ENCODE results near the gene ACER3. TPM values are rescaled to one million over a fixed set of nuclear protein-coding genes. Genes with fewer than 3 reads are reported as not detected.

The ACER3 gene
- total and polyA plus RNA-seq, 2 experiments from 2014 or later, result 6.2 to 26.5 TPM

GRCh38 chr11:76946223-76946622, 85.5 kb downstream of the ACER3 start (continued):
- TF ChIP-seq, protein P1, sequence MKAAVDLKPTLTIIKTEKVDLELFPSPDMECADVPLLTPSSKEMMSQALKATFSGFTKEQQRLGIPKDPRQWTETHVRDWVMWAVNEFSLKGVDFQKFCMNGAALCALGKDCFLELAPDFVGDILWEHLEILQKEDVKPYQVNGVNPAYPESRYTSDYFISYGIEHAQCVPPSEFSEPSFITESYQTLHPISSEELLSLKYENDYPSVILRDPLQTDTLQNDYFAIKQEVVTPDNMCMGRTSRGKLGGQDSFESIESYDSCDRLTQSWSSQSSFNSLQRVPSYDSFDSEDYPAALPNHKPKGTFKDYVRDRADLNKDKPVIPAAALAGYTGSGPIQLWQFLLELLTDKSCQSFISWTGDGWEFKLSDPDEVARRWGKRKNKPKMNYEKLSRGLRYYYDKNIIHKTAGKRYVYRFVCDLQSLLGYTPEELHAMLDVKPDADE (IDR thresholded peaks at IDR 0.05), result no peak
- TF ChIP-seq EZH2 (IDR thresholded peaks at IDR 0.05; ENCODE audit: low read depth, unreplicated experiment) (no peak), POLR2AphosphoS5 (IDR thresholded peaks at IDR 0.05; ENCODE audit: low read depth) (no peak), ZNF114 (CRISPR knock-in tag; IDR thresholded peaks at IDR 0.05) (no peak)
- TF ChIP-seq, protein P2, sequence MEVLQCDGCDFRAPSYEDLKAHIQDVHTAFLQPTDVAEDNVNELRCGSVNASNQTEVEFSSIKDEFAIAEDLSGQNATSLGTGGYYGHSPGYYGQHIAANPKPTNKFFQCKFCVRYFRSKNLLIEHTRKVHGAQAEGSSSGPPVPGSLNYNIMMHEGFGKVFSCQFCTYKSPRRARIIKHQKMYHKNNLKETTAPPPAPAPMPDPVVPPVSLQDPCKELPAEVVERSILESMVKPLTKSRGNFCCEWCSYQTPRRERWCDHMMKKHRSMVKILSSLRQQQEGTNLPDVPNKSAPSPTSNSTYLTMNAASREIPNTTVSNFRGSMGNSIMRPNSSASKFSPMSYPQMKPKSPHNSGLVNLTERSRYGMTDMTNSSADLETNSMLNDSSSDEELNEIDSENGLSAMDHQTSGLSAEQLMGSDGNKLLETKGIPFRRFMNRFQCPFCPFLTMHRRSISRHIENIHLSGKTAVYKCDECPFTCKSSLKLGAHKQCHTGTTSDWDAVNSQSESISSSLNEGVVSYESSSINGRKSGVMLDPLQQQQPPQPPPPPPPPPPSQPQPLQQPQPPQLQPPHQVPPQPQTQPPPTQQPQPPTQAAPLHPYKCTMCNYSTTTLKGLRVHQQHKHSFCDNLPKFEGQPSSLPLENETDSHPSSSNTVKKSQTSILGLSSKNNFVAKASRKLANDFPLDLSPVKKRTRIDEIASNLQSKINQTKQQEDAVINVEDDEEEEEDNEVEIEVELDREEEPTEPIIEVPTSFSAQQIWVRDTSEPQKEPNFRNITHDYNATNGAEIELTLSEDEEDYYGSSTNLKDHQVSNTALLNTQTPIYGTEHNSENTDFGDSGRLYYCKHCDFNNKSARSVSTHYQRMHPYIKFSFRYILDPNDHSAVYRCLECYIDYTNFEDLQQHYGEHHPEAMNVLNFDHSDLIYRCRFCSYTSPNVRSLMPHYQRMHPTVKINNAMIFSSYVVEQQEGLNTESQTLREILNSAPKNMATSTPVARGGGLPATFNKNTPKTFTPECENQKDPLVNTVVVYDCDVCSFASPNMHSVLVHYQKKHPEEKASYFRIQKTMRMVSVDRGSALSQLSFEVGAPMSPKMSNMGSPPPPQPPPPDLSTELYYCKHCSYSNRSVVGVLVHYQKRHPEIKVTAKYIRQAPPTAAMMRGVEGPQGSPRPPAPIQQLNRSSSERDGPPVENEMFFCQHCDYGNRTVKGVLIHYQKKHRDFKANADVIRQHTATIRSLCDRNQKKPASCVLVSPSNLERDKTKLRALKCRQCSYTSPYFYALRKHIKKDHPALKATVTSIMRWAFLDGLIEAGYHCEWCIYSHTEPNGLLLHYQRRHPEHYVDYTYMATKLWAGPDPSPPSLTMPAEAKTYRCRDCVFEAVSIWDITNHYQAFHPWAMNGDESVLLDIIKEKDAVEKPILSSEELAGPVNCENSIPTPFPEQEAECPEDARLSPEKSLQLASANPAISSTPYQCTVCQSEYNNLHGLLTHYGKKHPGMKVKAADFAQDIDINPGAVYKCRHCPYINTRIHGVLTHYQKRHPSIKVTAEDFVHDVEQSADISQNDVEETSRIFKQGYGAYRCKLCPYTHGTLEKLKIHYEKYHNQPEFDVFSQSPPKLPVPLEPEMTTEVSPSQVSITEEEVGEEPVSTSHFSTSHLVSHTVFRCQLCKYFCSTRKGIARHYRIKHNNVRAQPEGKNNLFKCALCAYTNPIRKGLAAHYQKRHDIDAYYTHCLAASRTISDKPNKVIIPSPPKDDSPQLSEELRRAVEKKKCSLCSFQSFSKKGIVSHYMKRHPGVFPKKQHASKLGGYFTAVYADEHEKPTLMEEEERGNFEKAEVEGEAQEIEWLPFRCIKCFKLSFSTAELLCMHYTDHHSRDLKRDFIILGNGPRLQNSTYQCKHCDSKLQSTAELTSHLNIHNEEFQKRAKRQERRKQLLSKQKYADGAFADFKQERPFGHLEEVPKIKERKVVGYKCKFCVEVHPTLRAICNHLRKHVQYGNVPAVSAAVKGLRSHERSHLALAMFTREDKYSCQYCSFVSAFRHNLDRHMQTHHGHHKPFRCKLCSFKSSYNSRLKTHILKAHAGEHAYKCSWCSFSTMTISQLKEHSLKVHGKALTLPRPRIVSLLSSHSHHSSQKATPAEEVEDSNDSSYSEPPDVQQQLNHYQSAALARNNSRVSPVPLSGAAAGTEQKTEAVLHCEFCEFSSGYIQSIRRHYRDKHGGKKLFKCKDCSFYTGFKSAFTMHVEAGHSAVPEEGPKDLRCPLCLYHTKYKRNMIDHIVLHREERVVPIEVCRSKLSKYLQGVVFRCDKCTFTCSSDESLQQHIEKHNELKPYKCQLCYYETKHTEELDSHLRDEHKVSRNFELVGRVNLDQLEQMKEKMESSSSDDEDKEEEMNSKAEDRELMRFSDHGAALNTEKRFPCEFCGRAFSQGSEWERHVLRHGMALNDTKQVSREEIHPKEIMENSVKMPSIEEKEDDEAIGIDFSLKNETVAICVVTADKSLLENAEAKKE (CRISPR knock-in tag; IDR thresholded peaks at IDR 0.05), result no peak

DNA sequence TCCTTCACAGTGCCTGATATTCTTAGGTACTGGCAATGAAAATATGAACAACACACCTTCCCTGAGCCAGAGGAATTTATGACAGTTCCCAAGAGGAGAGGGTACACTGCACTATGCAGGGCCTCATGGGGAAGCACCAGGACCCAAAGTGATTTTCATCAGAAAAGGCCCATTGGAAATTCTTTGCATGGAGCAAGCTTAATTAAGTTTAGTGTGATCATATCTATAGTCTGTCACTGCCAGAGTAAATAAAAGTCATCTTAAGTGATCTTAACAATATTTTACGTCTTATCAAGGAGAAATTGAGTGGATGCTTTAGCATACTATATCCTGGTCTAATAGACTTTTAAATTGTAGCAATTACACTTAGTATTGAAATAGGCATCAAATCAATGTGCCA, 86.5 kb downstream of the ACER3 start:
- peaks cover 24% of the 10 kb centered on the region for H3K36me3 Mint-ChIP-seq (ENCODE audit: low read depth)
- H3K36me3 ChIP-seq (ENCODE audit: insufficient read depth), result peaks cover 5% of the 10 kb centered on the region; the same call in 1 of the 2 replicates
- no peak overlapping the region for H3K4me3 ChIP-seq
- peaks cover 18% of the 10 kb centered on the region for H3K9me3 Mint-ChIP-seq
- DNase-seq (ENCODE audit: low spot score), result no peak
- peaks cover 23% of the 10 kb centered on the region for H3K4me1 Mint-ChIP-seq
- peaks cover 24% of the 10 kb centered on the region for H3K79me2 ChIP-seq (replicated peaks; ENCODE audit: insufficient read depth)
- ATAC-seq, result no peak
- no peak overlapping the region for H3K4me3 Mint-ChIP-seq
- H4K20me1 ChIP-seq (replicated peaks; ENCODE audit: insufficient read depth), result no peaks in the 10 kb centered on the region
- peaks cover 15% of the 10 kb centered on the region for H3K4me1 ChIP-seq (ENCODE audit: insufficient read depth)
- no peak overlapping the region for H3K4me2 ChIP-seq
- H3K27ac Mint-ChIP-seq, result no peak overlapping the region
- peaks cover 2% of the 10 kb centered on the region for H3K27me3 Mint-ChIP-seq (ENCODE audit: insufficient read depth, low read depth, poor library complexity)
- H3K9me2 ChIP-seq (ENCODE audit: insufficient read depth), result no peaks in the 10 kb centered on the region
- no peaks in the 10 kb centered on the region for H3F3A ChIP-seq (replicated peaks; ENCODE audit: low read depth)
- no peak overlapping the region for H2AFZ ChIP-seq
- H3K27me3 ChIP-seq (ENCODE audit: insufficient read depth), result no peaks in the 10 kb centered on the region
- H3K27ac ChIP-seq (ENCODE audit: low read depth), result no peak overlapping the region
- no peak for TF ChIP-seq EZH2phosphoT487 (IDR thresholded peaks at IDR 0.05; ENCODE audit: unreplicated experiment)
- TF ChIP-seq ZNF331 (CRISPR knock-in tag; IDR thresholded peaks at IDR 0.05; ENCODE audit: low read depth), result no peak
- no peak for TF ChIP-seq POLR2AphosphoS5 (IDR thresholded peaks at IDR 0.05; ENCODE audit: low read depth)
- no peak for TF ChIP-seq JUNB (IDR thresholded peaks at IDR 0.05; ENCODE audit: unreplicated experiment)
- TF ChIP-seq NANOG (IDR thresholded peaks at IDR 0.05; ENCODE audit: borderline replicate concordance), result no peak
- no peak for TF ChIP-seq CREB1 (CRISPR knock-in tag; IDR thresholded peaks at IDR 0.05; ENCODE audit: low read depth)
- no peak for TF ChIP-seq ZNF114 (CRISPR knock-in tag; IDR thresholded peaks at IDR 0.05)
- TF ChIP-seq CTCF (conservative IDR thresholded peaks at IDR 0.05; ENCODE audit: low read depth in 2 of 2), result no peak
- TF ChIP-seq, protein P3, sequence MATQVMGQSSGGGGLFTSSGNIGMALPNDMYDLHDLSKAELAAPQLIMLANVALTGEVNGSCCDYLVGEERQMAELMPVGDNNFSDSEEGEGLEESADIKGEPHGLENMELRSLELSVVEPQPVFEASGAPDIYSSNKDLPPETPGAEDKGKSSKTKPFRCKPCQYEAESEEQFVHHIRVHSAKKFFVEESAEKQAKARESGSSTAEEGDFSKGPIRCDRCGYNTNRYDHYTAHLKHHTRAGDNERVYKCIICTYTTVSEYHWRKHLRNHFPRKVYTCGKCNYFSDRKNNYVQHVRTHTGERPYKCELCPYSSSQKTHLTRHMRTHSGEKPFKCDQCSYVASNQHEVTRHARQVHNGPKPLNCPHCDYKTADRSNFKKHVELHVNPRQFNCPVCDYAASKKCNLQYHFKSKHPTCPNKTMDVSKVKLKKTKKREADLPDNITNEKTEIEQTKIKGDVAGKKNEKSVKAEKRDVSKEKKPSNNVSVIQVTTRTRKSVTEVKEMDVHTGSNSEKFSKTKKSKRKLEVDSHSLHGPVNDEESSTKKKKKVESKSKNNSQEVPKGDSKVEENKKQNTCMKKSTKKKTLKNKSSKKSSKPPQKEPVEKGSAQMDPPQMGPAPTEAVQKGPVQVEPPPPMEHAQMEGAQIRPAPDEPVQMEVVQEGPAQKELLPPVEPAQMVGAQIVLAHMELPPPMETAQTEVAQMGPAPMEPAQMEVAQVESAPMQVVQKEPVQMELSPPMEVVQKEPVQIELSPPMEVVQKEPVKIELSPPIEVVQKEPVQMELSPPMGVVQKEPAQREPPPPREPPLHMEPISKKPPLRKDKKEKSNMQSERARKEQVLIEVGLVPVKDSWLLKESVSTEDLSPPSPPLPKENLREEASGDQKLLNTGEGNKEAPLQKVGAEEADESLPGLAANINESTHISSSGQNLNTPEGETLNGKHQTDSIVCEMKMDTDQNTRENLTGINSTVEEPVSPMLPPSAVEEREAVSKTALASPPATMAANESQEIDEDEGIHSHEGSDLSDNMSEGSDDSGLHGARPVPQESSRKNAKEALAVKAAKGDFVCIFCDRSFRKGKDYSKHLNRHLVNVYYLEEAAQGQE (IDR thresholded peaks at IDR 0.05; ENCODE audit: unreplicated experiment), result no peak
